PFSK-1 (cell line): ENCODE results near the gene MPC1.

Experiments used
- FOXP2 ChIP-seq: optimal IDR thresholded peaks from 2 replicates; pipeline ENCODE3; 2011; ENCODE audit warnings: borderline replicate concordance, control low read depth, inconsistent platforms; ENCODE audit not compliant: insufficient read depth; ENCODE audit errors: extremely low read length, extremely low read depth
- POLR2AphosphoS5 ChIP-seq: IDR thresholded peaks from 2 replicates; pipeline ENCODE4 v1.6.1; 2012; ENCODE audit warnings: low read depth, mild to moderate bottlenecking, control low read depth, low read length, moderate library complexity
- REST ChIP-seq, 2 experiments: IDR thresholded peaks; 2 replicates each; pipeline versions ENCODE4 v1.6.1 to v1.8.0; 2011 to 2012; ENCODE audit warnings: low read depth in 2 of 2, low read length in 2 of 2, control low read depth in 1 of 2, inconsistent platforms in 1 of 2, mild to moderate bottlenecking in 1 of 2, moderate library complexity in 1 of 2; ENCODE audit not compliant: insufficient read depth in 1 of 2
- SIN3A ChIP-seq: IDR thresholded peaks from 2 replicates; pipeline ENCODE4 v1.6.1; 2012; ENCODE audit warnings: mild to moderate bottlenecking, low read length, moderate library complexity, borderline replicate concordance; ENCODE audit not compliant: insufficient read depth
- TAF1 ChIP-seq: IDR thresholded peaks from 2 replicates; pipeline ENCODE4 v1.6.1; 2012; ENCODE audit warnings: low read length, control low read depth, borderline replicate concordance; ENCODE audit not compliant: insufficient read depth

Gene MPC1

GRCh38 chr6:166406197-166406596 is 23.5 kb upstream of the MPC1 start:
- TF ChIP-seq FOXP2, result no peak
- no peak for TF ChIP-seq POLR2AphosphoS5
- no peak for TF ChIP-seq REST (IDR thresholded peaks at IDR 0.05; ENCODE audit: insufficient read depth in 1 of 2, low read depth in 2 of 2, low read length in 2 of 2)
- no peak for TF ChIP-seq SIN3A
- TF ChIP-seq TAF1, result no peak

GRCh38 chr6:166405386-166405785 is 22.6 kb upstream of the MPC1 start:
- TF ChIP-seq REST (IDR thresholded peaks at IDR 0.05; ENCODE audit: insufficient read depth in 1 of 2, low read depth in 2 of 2, low read length in 2 of 2), result no peak
- TF ChIP-seq SIN3A, result no peak
- no peak for TF ChIP-seq POLR2AphosphoS5
- no peak for TF ChIP-seq FOXP2
- no peak for TF ChIP-seq TAF1

GRCh38 chr6:166402582-166403277 is 20.0 kb upstream of the MPC1 start:
- TF ChIP-seq TAF1, result no peak
- no peak for TF ChIP-seq FOXP2
- no peak for TF ChIP-seq SIN3A
- TF ChIP-seq POLR2AphosphoS5, result no peak
- TF ChIP-seq REST (IDR thresholded peaks at IDR 0.05; ENCODE audit: insufficient read depth in 1 of 2, low read depth in 2 of 2, low read length in 2 of 2), result no peak

DNA sequence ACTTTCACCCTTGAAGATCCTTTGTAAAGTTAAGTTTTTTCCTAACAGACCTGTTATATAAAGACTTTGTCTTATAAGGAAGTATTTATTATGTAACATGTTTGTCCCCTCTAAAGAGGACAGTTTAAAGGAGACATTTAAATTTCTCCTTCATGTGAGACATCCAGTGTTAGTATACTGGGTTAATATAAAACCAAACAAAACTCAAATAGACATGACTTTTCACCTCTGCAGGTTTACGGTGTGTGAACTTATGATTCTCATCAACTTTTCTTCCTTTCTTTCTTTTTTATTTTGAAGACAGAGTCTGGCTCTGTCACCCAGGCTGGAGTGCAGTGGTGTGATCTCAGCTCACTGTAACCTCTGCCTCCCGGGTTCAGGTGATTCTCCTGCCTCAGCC is 17.4 kb upstream of the MPC1 start:
- no peak for TF ChIP-seq REST (IDR thresholded peaks at IDR 0.05; ENCODE audit: insufficient read depth in 1 of 2, low read depth in 2 of 2, low read length in 2 of 2)
- no peak for TF ChIP-seq FOXP2
- no peak for TF ChIP-seq POLR2AphosphoS5
- no peak for TF ChIP-seq TAF1

DNA sequence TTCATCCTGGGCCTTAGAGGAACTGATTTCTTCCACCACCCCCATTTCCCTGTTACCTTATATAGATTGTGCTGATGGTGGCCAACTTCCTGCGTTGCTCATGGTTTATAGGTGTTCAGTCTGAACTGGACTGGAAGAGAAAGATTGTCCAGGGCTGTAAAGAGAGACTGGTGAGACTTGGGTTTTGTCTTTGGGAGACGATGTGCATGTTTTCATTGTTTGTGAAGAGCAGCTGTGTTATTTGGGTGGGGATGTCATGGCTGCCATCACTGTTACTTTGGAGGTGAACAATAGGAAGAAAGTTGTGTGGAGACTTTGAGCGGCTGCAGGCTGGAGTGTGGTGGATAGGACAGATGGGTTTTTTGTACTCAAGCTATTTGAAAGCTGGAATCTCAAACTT is 15.6 kb upstream of the MPC1 start:
- TF ChIP-seq SIN3A, result no peak
- TF ChIP-seq TAF1, result no peak
- no peak for TF ChIP-seq FOXP2
